Left ventricle myocardium inferior (tissue), 1 donor: ENCODE measurements around the gene CHL1. TPM values are rescaled to one million over a fixed set of nuclear protein-coding genes. Genes with fewer than 3 reads are reported as not detected.

ENCODE experiments used
- DNase-seq: peaks from one replicate; pipeline ENCODE4 v3.0.0-alpha.2; 2020
- H3K27ac ChIP-seq: fragments of 200-600 bp; replicated peaks from 2 replicates; pipeline ENCODE4 v1.8.0; 2021
- H3K27me3 ChIP-seq: fragments of 200-600 bp; 2 replicates; pipeline ENCODE4 v1.8.0; 2021; ENCODE audit warnings: low read depth
- H3K36me3 ChIP-seq: fragments of 200-600 bp; 2 replicates; pipeline ENCODE4 v1.8.0; 2021
- H3K4me1 ChIP-seq: fragments of 200-600 bp; 2 replicates; pipeline ENCODE4 v1.8.0; 2021
- H3K4me3 ChIP-seq: fragments of 200-600 bp; 2 replicates; pipeline ENCODE4 v1.8.0; 2021; ENCODE audit warnings: mild to moderate bottlenecking, moderate library complexity
- H3K9me3 ChIP-seq: fragments of 200-600 bp; replicated peaks from 2 replicates; pipeline ENCODE4 v1.8.0; 2021
- CTCF ChIP-seq: fragments of 200-600 bp; IDR thresholded peaks from 2 replicates; pipeline ENCODE4 v1.8.0; 2021; ENCODE audit warnings: antibody characterized with exemption, mild to moderate bottlenecking, borderline replicate concordance
- intact Hi-C: fragments of 100-400 bp; cut with micrococcal nuclease; formaldehyde crosslinking; loops from one replicate; pipeline ENCODE4 v1.11.0; 2022
- total RNA-seq: library from RNA; stranded (reverse); fragmentation: NEBNext Ultra II Directional; extraction: Animal tissue kit (Norgen Biotek cat#: 25700); gene quantifications from one replicate; pipeline ENCODE4 v1.2.1, GENCODE V29; 2021
- donor health status: DM: no; HTN: yes; CAD: no; lungs with severe emphysema.

Gene CHL1
- total RNA-seq, 1 donor from 2014 or later: 8.8 TPM

- Histone ChIP-seq H3K27me3 (no peaks in the 10 kb centered on the region), H3K36me3 (no peaks in the 10 kb centered on the region), H3K4me1 (no peaks in the 10 kb centered on the region), H3K9me3 (peaks cover 6% of the 10 kb centered on the region), H3K4me3 (no peak overlapping the region), H3K27ac (no peak overlapping the region)
- intact Hi-C loops: no loop called here
- no peak for TF ChIP-seq CTCF
- DNase-seq: no peak
These were observed 82.8 kb downstream of the CHL1 start for GRCh38 chr3:279325-279724.

GRCh38 chr3:280681-281080, 84.1 kb downstream of the CHL1 start:
- H3K36me3 ChIP-seq: no peaks in the 10 kb centered on the region
- H3K27ac ChIP-seq: no peak overlapping the region
- no peaks in the 10 kb centered on the region for H3K27me3 ChIP-seq
- intact Hi-C loops: no loop called here
- H3K9me3 ChIP-seq: peaks cover 6% of the 10 kb centered on the region
- no peaks in the 10 kb centered on the region for H3K4me1 ChIP-seq
- H3K4me3 ChIP-seq: no peak overlapping the region
- TF ChIP-seq CTCF: no peak
- no peak for DNase-seq

GRCh38 chr3:284322-284721, 87.8 kb downstream of the CHL1 start:
- H3K4me3 ChIP-seq: no peak overlapping the region
- intact Hi-C loops: no loop called here
- peaks cover 6% of the 10 kb centered on the region for H3K9me3 ChIP-seq
- H3K27ac ChIP-seq: no peak overlapping the region
- no peak for DNase-seq
- no peaks in the 10 kb centered on the region for H3K36me3 ChIP-seq
- TF ChIP-seq CTCF: no peak
- H3K27me3 ChIP-seq: no peaks in the 10 kb centered on the region
- H3K4me1 ChIP-seq: no peaks in the 10 kb centered on the region

- intact Hi-C loops: no loop called here
- no peak for DNase-seq
- H3K4me1 ChIP-seq: no peaks in the 10 kb centered on the region
- no peaks in the 10 kb centered on the region for H3K36me3 ChIP-seq
- H3K4me3 ChIP-seq: no peak overlapping the region
- H3K27ac ChIP-seq: no peak overlapping the region
- TF ChIP-seq CTCF: no peak
- no peaks in the 10 kb centered on the region for H3K9me3 ChIP-seq
- H3K27me3 ChIP-seq: no peaks in the 10 kb centered on the region
These were observed 91.9 kb downstream of the CHL1 start for GRCh38 chr3:288417-288816.

GRCh38 chr3:291028-291427, 94.5 kb downstream of the CHL1 start:
- H3K27ac ChIP-seq: no peak overlapping the region
- no peak for DNase-seq
- intact Hi-C loops: no loop called here
- no peaks in the 10 kb centered on the region for H3K27me3 ChIP-seq
- no peaks in the 10 kb centered on the region for H3K4me1 ChIP-seq
- H3K36me3 ChIP-seq: no peaks in the 10 kb centered on the region
- no peaks in the 10 kb centered on the region for H3K9me3 ChIP-seq
- TF ChIP-seq CTCF: no peak
- H3K4me3 ChIP-seq: no peak overlapping the region
